MM.1S (cell line): ENCODE results near the gene ZNF860.

Source experiments
- DNase-seq: peaks from one replicate; pipeline ENCODE4 v3.0.0-alpha.2; 2015
- H2AFZ ChIP-seq: fragments of 300-600 bp; sonication (generic); 2 replicates; pipeline ENCODE4 v1.6.0; 2016; ENCODE audit warnings: antibody characterized with exemption, low read length
- H3F3A ChIP-seq: fragments of 300-600 bp; sonication (generic); 2 replicates; pipeline ENCODE4 v1.6.1; 2016; ENCODE audit warnings: mild to moderate bottlenecking, antibody characterized with exemption, low read length, moderate library complexity, mixed read lengths; ENCODE audit not compliant: insufficient read depth
- H3K27ac ChIP-seq: fragments of 300-600 bp; sonication (generic); 2 replicates; pipeline ENCODE4 v1.5.1; 2016; ENCODE audit warnings: mild to moderate bottlenecking, low read length
- H3K27me3 ChIP-seq: fragments of 300-600 bp; sonication (generic); replicated peaks from 2 replicates; pipeline ENCODE4 v1.6.0; 2016; ENCODE audit warnings: low read length; ENCODE audit not compliant: insufficient read depth
- H3K36me3 ChIP-seq: fragments of 300-600 bp; sonication (generic); replicated peaks from 2 replicates; pipeline ENCODE4 v1.6.1; 2016; ENCODE audit warnings: mild to moderate bottlenecking, low read length, mixed read lengths; ENCODE audit not compliant: insufficient read depth
- H3K4me1 ChIP-seq: fragments of 300-600 bp; sonication (generic); 2 replicates; pipeline ENCODE4 v1.6.1; 2016; ENCODE audit warnings: low read length, mixed read lengths
- H3K4me2 ChIP-seq: fragments of 300-600 bp; sonication (generic); 2 replicates; pipeline ENCODE4 v1.6.0; 2016; ENCODE audit warnings: low read depth, low read length
- H3K4me3 ChIP-seq: fragments of 300-600 bp; sonication (generic); 2 replicates; pipeline ENCODE4 v1.5.1; 2016; ENCODE audit warnings: low read length, mixed read lengths
- H3K79me2 ChIP-seq: fragments of 300-600 bp; sonication (generic); 2 replicates; pipeline ENCODE4 v1.6.1; 2016; ENCODE audit warnings: mixed run types, low read length, mixed read lengths
- H3K9ac ChIP-seq: fragments of 300-600 bp; sonication (generic); 2 replicates; pipeline ENCODE4 v1.6.1; 2016; ENCODE audit warnings: low read length, mixed read lengths
- H3K9me2 ChIP-seq: fragments of 300-600 bp; sonication (generic); replicated peaks from 2 replicates; pipeline ENCODE4 v1.6.1; 2016; ENCODE audit warnings: mild to moderate bottlenecking, low read length, mixed read lengths; ENCODE audit not compliant: insufficient read depth
- H3K9me3 ChIP-seq: fragments of 300-600 bp; sonication (generic); replicated peaks from 2 replicates; pipeline ENCODE4 v1.6.1; 2016; ENCODE audit warnings: mild to moderate bottlenecking, low read length, mixed read lengths; ENCODE audit not compliant: insufficient read depth
- H4K20me1 ChIP-seq: fragments of 300-600 bp; sonication (generic); 2 replicates; pipeline ENCODE4 v1.6.1; 2016; ENCODE audit warnings: mild to moderate bottlenecking, low read length, moderate library complexity, mixed read lengths; ENCODE audit not compliant: insufficient read depth
- EZH2 ChIP-seq: fragments of 300-600 bp; sonication (generic); optimal IDR thresholded peaks from 2 replicates; pipeline ENCODE3; 2017; ENCODE audit warnings: low read depth, mild to moderate bottlenecking, antibody characterized with exemption, low read length, mixed read lengths
- EZH2phosphoT487 ChIP-seq: fragments of 300-600 bp; sonication (generic); IDR thresholded peaks from 2 replicates; pipeline ENCODE4 v1.6.1; 2018; ENCODE audit warnings: antibody characterized with exemption, low read length
- TF ChIP-seq, protein P1 (sequence below): fragments of 300-600 bp; sonication (generic); IDR thresholded peaks from 2 replicates; pipeline ENCODE4 v1.5.1; 2016; ENCODE audit warnings: antibody characterized with exemption, low read length, mixed read lengths

The ZNF860 gene

GRCh38 chr3:31981206-31982181 is at the start of gene ZNF860, which contains the start of gene OSBPL10:
Gene ZNF860, plus strand, starts transcription at chr3:31981750. Its CDS starts 7,330 bp downstream, at chr3:31989080.
Gene OSBPL10, minus strand, starts transcription at chr3:31981262. Its CDS starts 83 bp downstream, at chr3:31981179.
- Histone ChIP-seq H3F3A (0 out of 2 replicates have a peak, but pooled peaks cover 8% of the 10 kb centered on the region), H3K4me2 (peak within 1 kb of the TSS; percentile 67), H3K79me2 (no peaks in the 10 kb centered on the region), H3K9me3 (no peaks in the 10 kb centered on the region), H3K4me3 (peak within 1 kb of the TSS; percentile 78), H4K20me1 (no peaks in the 10 kb centered on the region), H3K27ac (peak within 1 kb of the TSS; percentile 18; the same call in 1 of the 2 replicates), H2AFZ (peak within 1 kb of the TSS; percentile 86), H3K27me3 (no peaks in the 10 kb centered on the region), H3K4me1 (no peaks in the 10 kb centered on the region), H3K9me2 (no peaks in the 10 kb centered on the region), H3K9ac (peak within 1 kb of the TSS; percentile 37; the same call in 1 of the 2 replicates), H3K36me3 (no peaks in the 10 kb centered on the region)
- peak; percentile 24 for DNase-seq
- TF ChIP-seq, protein P1, sequence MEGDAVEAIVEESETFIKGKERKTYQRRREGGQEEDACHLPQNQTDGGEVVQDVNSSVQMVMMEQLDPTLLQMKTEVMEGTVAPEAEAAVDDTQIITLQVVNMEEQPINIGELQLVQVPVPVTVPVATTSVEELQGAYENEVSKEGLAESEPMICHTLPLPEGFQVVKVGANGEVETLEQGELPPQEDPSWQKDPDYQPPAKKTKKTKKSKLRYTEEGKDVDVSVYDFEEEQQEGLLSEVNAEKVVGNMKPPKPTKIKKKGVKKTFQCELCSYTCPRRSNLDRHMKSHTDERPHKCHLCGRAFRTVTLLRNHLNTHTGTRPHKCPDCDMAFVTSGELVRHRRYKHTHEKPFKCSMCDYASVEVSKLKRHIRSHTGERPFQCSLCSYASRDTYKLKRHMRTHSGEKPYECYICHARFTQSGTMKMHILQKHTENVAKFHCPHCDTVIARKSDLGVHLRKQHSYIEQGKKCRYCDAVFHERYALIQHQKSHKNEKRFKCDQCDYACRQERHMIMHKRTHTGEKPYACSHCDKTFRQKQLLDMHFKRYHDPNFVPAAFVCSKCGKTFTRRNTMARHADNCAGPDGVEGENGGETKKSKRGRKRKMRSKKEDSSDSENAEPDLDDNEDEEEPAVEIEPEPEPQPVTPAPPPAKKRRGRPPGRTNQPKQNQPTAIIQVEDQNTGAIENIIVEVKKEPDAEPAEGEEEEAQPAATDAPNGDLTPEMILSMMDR, result no peak

GRCh38 chr3:31932990-31933389 is 48.6 kb upstream of the ZNF860 start:
- H3K9ac ChIP-seq, result no peak overlapping the region
- no peaks in the 10 kb centered on the region for H3K9me2 ChIP-seq
- H2AFZ ChIP-seq, result no peak overlapping the region
- no peaks in the 10 kb centered on the region for H3K9me3 ChIP-seq
- no peaks in the 10 kb centered on the region for H3K27me3 ChIP-seq
- TF ChIP-seq EZH2 (no peak), EZH2phosphoT487 (no peak)
- TF ChIP-seq, protein P1, result no peak
- no peak for DNase-seq
- no peak overlapping the region for H3K4me3 ChIP-seq
- no peaks in the 10 kb centered on the region for H4K20me1 ChIP-seq
- no peaks in the 10 kb centered on the region for H3K36me3 ChIP-seq
- no peak overlapping the region for H3K27ac ChIP-seq
- no peaks in the 10 kb centered on the region for H3K79me2 ChIP-seq
- no peaks in the 10 kb centered on the region; the same call in 1 of the 2 replicates for H3F3A ChIP-seq
- peaks cover 8% of the 10 kb centered on the region for H3K4me1 ChIP-seq
- H3K4me2 ChIP-seq, result no peak overlapping the region

DNA sequence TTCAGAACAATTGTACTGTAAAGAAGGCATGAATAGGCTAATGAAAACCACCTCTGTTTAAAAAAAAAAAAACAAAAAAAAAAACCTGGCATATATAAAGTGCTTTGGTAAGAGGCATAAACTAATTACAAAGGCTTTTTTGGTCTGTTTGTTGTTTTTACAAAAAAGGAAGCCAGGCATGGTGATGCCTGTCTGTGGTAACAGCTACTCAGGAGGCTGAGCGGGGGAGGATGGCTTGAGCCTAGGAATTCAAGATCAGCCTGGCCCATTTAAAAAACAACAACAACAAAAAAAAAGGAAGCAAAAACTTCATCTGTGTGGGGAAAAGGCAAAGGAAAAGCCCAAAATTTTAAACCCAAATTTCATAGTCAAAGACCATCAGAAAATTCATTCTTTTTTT is 47.5 kb upstream of the ZNF860 start:
- no peak overlapping the region for H3K9ac ChIP-seq
- no peaks in the 10 kb centered on the region for H3K9me2 ChIP-seq
- no peaks in the 10 kb centered on the region for H3K79me2 ChIP-seq
- no peaks in the 10 kb centered on the region for H3K9me3 ChIP-seq
- H3K4me3 ChIP-seq, result no peak overlapping the region
- no peaks in the 10 kb centered on the region for H3K36me3 ChIP-seq
- peaks cover 8% of the 10 kb centered on the region for H3K4me1 ChIP-seq
- TF ChIP-seq, protein P1, result no peak
- TF ChIP-seq EZH2 (no peak), EZH2phosphoT487 (no peak)
- H3F3A ChIP-seq, result no peaks in the 10 kb centered on the region; the same call in 1 of the 2 replicates
- DNase-seq, result no peak
- H4K20me1 ChIP-seq, result no peaks in the 10 kb centered on the region
- H3K4me2 ChIP-seq, result no peak overlapping the region
- no peak overlapping the region for H2AFZ ChIP-seq
- no peak overlapping the region for H3K27ac ChIP-seq
- H3K27me3 ChIP-seq, result no peaks in the 10 kb centered on the region
